Measurements from ENCODE around the gene AK9. TPM values are rescaled to one million over a fixed set of nuclear protein-coding genes. Genes with fewer than 3 reads are reported as not detected.

AK9 gene
- total and polyA plus RNA-seq, 9 of the 15 experiments (the other 6 are each of a cell fraction or from before 2014, with no cell fraction given) = 0.59 to 1.9 (median 1.2) TPM

DNA sequence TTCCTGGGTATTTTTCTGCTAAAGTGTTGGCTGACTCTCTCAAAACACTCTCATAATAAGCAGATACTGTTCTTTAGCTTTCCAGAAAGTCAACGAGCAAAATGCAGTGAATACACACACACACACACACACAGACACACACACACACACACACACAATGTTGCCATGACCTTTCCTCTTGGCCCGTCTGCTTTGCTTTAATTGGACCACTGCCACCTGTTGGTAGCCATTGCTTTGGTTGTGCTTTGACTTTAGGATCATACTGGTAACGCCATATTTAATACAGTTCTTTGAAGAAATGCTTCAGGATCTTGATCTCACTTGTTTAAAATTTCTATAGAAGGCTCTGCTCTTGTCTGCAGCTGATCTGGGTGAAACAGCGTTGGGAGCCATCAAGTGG, 4.5 kb upstream of the AK9 start (continued):
- TF ChIP-seq, protein P1, sequence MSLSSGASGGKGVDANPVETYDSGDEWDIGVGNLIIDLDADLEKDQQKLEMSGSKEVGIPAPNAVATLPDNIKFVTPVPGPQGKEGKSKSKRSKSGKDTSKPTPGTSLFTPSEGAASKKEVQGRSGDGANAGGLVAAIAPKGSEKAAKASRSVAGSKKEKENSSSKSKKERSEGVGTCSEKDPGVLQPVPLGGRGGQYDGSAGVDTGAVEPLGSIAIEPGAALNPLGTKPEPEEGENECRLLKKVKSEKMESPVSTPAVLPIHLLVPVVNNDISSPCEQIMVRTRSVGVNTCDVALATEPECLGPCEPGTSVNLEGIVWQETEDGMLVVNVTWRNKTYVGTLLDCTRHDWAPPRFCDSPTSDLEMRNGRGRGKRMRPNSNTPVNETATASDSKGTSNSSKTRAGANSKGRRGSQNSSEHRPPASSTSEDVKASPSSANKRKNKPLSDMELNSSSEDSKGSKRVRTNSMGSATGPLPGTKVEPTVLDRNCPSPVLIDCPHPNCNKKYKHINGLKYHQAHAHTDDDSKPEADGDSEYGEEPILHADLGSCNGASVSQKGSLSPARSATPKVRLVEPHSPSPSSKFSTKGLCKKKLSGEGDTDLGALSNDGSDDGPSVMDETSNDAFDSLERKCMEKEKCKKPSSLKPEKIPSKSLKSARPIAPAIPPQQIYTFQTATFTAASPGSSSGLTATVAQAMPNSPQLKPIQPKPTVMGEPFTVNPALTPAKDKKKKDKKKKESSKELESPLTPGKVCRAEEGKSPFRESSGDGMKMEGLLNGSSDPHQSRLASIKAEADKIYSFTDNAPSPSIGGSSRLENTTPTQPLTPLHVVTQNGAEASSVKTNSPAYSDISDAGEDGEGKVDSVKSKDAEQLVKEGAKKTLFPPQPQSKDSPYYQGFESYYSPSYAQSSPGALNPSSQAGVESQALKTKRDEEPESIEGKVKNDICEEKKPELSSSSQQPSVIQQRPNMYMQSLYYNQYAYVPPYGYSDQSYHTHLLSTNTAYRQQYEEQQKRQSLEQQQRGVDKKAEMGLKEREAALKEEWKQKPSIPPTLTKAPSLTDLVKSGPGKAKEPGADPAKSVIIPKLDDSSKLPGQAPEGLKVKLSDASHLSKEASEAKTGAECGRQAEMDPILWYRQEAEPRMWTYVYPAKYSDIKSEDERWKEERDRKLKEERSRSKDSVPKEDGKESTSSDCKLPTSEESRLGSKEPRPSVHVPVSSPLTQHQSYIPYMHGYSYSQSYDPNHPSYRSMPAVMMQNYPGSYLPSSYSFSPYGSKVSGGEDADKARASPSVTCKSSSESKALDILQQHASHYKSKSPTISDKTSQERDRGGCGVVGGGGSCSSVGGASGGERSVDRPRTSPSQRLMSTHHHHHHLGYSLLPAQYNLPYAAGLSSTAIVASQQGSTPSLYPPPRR (CRISPR knock-in tag; IDR thresholded peaks at IDR 0.05; ENCODE audit: borderline replicate concordance) = no peak
- no peak for TF ChIP-seq KDM4B (IDR thresholded peaks at IDR 0.05; ENCODE audit: borderline replicate concordance in 2 of 2, low read depth in 1 of 2)
- TF ChIP-seq FUS (optimal IDR thresholded peaks at IDR 0.05; ENCODE audit: low read depth, low read length) = no peak
- TF ChIP-seq KDM1A (IDR thresholded peaks at IDR 0.05) = peak; percentile 81 to 86
- no peak for TF ChIP-seq SMAD4 (CRISPR knock-in tag; conservative IDR thresholded peaks at IDR 0.05)
- TF ChIP-seq, protein P2, sequence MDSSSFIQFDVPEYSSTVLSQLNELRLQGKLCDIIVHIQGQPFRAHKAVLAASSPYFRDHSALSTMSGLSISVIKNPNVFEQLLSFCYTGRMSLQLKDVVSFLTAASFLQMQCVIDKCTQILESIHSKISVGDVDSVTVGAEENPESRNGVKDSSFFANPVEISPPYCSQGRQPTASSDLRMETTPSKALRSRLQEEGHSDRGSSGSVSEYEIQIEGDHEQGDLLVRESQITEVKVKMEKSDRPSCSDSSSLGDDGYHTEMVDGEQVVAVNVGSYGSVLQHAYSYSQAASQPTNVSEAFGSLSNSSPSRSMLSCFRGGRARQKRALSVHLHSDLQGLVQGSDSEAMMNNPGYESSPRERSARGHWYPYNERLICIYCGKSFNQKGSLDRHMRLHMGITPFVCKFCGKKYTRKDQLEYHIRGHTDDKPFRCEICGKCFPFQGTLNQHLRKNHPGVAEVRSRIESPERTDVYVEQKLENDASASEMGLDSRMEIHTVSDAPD (CRISPR knock-in tag; IDR thresholded peaks at IDR 0.05) = no peak

Measured in K562 (cell line).